NCI-H2196 (cell line): ENCODE data around the gene HOXA10.

Experiments
- DNase-seq: peaks from one replicate; lab custom pipeline; 2025; ENCODE audit not compliant: unreplicated experiment; lab: John Stamatoyannopoulos, UW

Gene HOXA10

DNA sequence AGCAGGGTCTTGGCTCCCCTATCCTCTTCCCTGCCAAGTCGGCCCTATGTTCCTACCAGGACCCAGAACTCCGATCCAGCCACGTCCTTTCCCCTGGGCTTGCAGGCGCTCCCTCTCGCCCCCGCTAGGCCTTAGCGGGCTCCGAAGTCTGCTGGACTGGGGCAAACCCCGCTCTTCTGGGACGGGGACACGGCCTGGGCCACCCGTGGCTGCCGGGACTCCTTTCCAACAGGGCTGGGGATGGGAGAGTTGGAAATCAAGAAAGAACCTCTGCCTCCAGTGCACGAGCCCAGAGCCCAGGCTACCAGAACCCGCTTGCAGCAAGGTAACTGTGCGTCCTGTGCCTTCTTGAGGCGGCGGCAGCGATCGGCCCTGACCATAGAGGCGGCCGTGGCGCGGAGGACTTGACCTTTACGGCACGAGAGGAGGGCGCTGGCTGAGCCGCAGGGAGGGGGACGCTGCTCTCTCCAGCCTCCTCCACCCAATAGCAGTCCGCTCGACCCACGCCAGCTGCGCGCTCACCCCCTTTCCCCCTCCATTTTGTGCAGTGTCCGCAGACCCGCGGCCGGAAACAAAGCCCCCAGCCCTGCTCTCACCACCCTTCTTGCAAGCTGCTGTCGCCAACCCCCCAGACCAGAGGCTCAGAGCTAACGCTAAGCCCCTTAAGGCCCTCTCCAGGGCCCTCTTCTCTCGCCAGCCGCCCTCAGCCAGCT is 17.9 kb upstream of the HOXA10 start:
- DNase-seq, result no peak

DNA sequence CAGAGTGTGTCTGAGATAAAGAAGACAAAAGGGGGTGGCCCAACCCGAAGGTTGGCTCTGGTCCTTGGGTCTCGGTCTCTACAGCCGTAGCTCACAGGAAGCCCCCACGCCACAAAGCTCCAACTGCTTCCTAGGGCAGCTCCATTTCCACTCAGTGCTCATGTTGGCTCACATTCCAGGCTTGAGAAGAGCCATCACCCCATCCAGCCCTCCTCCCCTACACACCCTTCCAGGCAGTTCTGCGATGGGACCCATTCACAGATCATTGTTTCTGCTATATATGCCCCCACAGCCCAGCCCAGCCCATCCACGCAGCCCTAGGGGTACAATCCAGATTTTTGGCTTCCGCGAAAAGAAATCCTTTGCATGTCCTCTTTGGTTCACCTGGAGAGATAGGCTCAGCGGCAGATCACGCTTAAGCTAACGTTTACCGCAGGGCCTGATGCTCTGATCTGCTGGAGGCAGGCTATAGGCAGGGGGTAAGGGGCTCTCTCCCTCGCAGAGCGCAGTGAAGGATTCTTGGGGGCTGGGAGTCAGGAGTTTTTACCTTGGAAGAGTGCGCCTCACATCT is 17.1 kb upstream of the HOXA10 start:
- no peak for DNase-seq

DNA sequence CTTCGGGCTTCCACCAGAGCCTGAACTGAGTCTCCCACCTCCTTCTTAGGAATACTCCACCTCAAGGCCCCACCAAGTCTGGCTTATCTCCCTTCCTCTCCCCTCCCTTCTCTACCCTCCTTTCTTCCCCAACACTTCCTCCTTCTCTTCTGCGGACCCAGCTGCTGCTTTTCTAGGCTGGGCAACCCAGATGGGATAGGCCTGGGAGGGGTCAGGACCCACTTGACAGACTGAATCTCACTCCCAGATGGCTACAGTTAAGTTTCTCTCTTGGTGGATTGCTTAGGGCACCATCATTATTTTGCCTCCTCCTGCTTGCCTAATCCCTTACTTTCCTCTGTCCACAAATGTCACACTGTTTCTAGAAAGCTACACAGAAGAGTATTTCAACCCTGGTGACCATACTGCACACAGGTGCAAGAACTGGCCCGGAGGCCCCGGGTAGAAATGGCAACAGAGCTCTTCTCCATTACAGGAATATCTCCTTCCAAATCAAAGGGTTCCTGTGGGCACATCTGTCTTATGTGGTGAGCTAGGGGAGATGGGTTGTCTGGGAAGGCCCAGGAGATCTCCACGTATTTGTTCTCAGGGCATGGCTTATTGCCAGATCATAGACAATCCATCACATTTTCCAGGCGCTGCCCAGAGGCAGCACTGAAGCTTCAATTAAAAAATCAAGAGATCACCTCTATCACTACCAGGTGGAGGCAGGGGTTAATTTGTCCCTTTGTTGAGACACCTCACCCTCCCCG is 16.1 kb upstream of the HOXA10 start:
- no peak for DNase-seq

DNA sequence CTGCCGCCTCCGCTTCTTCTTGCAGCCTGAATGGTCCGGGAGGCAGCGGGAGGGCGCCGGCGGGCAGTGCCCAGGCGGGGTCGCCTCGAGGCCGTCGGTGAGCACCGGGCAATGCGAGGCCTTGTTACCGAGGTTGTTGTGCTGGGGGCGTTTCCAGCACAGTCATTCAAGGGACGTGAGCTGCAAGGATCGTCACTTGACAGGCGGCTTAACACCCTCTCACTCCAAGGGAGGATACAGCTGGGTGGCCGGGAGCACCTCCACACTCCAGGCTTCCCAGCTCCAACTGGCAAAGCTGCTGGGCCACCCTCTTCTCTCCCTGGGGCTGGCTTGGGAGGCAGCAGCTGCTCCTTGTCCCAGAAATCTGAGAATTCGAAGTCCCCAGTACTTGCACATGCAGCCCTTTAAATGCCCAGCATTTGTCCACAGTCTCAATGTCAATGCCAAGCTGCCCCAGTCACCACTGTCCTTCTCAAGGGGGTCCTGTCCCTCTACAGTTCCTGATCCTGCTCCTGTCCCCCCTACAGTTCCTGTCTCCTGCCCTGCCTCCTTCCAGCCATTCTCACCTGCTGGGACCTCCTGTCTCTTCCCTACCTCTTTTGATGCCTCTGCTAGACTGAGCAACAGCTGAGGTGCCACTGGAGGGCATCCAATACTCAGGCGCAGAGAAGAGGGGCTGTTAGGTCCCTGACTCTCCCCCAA is 15.3 kb upstream of the HOXA10 start:
- DNase-seq, result no peak

DNA sequence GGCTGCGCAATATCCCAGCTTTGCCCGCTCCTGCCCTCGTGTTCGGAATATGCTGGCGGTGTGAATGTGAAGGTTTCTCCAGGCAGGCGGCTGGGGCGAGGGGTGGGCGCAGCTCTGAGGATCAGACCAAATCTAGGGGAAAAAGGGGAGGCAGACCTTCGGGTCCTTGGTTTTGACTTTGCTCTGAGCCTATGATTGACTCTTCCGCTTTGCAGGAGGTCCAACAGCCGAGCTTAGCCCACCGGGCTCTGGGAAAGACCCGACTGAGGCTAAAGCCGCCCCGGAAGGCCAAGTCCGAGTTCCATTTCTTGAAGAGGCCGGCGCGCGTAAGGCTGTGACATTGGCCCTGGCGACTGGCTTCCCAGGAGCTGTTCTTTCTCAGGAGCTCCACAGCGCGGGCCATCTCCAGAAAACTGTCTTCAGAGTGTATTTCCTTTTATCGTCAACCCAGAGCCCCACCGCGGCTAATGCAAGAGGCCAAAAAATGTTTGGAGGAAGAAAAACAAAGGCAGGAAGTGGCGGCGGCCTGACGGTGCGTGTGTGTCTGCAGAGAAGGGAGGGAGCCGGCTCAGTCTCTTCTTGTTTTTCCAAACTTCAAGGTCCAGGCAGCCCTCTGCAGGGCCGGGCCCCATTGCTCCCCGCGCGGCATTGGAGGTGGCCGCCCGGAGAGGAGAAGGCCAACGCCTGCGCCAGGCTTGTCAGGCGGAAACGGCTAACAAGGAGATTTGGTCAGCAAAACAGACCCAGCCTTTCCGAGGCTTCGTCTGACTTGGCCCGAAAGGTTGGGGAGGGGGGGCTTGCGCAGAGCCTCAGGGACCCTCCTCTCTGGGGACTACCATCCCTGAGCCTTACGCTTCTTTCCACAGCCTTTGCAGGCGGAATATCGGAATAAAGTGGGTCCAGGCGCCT is 14.5 kb upstream of the HOXA10 start:
- DNase-seq, result no peak

DNA sequence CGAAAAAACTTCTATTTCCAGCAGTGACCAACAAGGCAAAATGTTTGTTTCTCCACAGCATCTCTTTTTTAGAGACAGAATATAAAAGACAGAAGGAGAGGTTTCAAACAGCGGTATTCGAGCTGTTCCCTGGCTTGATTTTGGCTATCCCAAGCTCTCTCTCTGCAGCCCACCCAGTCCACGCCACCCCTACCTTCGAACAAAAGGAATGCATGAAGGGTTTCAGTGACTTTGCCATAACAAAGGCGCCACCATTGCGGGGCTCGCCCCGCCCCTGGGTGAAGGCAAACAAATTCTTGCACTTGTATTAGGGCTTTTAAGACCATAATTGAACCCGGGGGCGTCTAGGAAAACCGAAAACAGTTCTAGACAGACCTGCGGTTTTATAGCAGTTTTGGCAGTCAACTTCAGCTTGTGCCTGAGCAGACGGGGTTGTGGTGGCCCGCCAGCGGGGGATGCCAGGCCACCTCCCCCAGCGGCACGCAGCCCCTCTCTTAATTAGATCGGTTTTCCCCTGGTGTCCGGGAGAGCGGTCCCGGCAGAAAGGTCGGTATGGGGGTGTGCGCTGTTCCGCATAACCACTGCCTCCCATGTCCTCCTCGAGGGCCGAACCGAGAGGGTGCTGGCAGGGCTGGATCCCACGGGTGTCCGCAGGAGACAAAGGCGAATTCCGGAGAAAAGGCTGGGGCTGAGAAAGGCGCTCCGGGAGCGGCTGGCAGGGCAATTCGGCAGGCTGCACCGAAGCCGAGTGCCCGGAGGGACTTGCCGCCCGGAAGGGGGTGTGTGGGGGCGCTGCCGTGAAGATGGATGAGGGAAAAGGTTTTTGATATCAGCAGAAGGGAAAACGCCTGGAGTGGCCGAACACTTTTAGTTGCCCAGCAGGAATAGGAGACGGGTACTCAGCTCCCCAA is 13.6 kb upstream of the HOXA10 start:
- DNase-seq, result no peak

DNA sequence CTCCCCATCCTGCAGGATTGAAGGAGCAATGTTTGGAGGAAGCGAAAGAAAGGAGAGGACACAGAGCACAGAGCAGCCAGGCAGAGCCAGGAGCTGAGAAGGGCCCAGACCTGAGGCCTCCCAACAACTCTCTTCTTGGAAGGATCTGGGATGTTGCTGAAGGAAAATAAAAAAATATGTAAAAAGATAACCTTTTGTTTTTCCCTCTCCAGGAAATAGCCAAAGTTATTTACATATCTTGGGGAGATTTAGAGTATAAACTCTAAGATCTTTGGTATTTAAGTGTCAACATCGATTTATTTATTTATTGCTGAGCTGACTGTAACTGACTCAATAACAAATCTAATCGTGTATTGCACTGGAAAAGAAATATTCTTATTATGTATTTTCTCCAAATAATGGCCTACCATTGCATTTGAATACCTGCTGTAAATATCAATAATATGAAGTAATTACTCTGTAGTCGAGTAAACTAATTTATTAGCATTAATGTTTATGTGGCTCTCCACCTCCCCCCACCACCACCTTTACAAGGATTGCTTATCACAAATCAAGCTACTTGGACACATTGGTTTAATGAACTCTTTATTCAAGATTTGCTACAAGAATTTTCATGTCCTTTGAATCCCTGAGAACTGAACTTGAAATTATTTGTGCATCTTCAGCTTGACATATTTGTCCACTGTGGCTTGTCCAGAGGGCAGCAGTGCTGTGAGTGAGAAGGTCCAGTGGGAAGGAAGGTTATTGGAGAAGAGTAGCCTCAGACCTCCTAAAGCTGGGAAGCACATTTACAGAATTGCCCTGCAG is 12.8 kb upstream of the HOXA10 start:
- DNase-seq, result no peak

DNA sequence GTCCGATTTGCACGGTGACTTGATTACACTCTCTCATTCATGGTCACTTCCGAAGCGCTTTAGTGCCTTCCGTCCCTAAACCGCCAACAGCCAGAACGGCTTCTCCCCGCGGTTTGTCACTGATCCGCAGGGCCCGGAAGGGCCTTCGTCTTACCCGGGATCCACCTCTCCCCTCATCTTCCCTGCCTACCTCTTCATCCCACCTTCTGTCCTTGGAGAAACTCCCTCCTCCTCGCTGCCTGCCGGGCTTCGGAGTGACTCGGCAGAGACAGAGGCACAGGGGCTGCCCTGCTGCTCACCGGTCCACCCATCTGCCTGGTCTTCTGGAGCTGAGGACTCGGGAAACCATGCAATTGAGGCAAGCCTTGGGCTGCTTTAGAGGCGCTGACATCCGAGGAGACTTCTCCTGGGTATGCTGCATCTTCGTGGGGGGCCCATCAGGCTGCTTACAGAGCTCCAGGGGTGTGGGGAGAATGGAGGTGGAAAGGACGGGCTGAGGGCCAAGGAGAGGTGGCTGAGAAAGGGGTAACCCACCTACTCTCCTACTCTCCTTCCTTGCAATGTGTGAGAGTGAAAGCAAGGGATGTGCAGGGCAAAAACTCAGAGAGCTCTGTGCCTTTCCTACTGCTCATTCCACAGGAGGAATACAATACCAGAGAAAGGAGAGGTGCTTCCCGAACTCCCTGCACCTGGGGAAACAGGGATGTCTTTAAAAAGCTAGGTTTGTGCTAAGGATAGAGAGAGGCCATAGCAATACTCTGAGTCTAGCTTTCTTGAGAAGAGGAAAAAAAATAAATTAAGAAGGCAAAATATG is 11.9 kb upstream of the HOXA10 start:
- no peak for DNase-seq

DNA sequence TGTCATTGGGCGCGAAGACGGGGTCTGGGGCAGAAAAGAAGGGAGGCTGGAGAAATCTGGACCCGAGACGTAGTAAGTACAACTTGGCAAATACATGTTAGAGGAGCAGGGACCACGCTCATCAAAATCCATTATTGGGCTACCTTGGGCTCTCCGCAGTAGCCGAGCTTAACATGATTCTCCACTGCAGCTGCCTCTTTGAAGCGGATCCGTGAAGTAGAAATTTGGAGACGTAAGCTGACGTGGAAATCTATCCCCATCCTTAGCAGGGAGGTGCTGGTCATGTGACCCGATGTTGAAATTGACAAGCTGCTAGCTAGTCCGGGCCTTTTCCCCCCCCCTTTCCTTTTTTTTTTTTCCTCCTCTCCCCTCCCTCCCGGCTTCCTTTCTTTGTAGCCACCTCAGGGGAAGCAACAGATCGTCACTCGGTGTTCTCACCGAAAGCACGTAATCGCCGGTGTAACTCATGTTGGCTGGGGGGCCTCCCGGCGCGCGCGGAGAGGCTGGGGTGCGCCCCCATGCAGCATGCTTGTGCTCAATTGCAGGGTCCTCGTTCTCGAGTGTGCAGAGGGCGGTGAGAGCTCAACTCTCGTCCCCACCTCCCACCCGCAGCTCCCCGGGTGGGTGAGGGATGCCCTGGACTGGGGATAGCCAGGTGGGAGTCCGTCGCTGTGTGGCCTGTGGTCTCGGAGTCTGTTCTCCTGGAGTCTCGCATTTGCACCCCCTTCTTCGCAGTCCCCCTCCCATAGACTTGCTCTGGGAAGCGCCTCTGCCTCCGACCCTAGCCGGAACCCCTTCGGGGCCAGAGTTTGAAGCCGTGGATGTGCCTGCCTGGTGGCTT is 11.1 kb upstream of the HOXA10 start, which contains the start of gene HOXA11:
TSS of gene HOXA11 (minus strand) at position 220 of the 841 bp plus-strand sequence. CDS start at position 132, 88 bp downstream.
- DNase-seq, result peak; percentile 12

DNA sequence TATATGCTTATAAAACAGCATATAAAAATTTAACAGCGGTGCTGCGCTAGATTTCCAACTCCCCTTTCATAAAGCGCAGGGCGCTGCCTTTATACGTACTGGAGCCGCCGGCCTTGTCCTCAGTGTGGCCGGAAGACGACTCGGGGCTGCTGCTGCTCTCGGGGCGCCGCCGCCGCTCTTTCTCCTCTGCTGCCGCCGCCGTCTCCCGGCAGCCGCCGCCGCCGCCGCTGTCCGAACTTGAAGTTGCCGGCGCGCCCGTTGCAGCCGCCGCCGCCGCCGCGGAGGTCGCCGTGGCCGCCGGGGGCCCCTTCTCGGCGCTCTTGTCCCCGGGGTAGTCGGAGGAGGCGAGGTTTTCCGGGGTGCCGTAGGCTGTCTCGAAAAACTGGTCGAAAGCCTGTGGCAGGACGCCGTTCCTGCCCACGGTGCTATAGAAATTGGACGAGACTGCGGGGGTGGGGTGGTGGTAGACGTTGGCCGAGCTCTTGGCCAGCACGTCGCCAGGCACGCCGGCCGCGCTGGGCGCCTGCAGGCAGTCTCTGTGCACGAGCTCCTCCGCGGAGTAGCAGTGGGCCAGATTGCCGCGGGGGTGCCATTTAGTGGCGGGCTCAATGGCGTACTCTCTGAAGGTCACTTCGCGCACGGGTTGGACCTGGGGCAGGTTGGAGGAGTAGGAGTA is 10.4 kb upstream of the HOXA10 start:
- DNase-seq, result no peak

DNA sequence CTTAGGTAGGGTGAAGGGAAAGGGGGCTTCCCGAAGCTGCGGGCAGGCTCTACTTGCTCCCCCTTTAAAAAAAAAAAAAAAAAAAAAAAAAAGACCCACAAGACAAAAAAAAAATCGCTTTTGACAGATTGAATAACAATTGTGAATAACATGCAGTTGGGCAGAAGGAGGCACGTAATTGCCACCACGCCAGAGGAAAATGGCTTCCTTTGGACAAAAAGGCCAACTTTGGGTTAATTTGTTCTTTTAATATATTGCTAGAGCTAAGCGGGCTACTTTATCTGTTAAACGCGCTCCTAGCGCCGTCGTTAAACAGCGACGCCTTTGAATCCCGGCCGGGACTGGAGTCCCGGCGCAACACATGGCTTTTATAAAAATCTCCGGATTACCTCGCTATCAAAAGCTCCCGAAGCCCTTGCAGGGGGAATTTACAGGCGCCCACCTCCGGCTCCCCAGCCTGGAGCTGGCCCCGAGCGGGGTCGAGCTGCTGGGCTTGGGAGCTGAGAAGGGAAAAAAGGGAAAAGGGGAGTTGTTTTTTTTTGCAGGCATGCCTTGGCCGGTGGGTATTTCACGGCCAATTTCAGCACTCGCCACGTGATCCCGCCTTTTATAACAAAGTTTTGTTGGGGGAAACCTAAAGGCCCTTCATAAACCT is 9.7 kb upstream of the HOXA10 start:
- no peak for DNase-seq

DNA sequence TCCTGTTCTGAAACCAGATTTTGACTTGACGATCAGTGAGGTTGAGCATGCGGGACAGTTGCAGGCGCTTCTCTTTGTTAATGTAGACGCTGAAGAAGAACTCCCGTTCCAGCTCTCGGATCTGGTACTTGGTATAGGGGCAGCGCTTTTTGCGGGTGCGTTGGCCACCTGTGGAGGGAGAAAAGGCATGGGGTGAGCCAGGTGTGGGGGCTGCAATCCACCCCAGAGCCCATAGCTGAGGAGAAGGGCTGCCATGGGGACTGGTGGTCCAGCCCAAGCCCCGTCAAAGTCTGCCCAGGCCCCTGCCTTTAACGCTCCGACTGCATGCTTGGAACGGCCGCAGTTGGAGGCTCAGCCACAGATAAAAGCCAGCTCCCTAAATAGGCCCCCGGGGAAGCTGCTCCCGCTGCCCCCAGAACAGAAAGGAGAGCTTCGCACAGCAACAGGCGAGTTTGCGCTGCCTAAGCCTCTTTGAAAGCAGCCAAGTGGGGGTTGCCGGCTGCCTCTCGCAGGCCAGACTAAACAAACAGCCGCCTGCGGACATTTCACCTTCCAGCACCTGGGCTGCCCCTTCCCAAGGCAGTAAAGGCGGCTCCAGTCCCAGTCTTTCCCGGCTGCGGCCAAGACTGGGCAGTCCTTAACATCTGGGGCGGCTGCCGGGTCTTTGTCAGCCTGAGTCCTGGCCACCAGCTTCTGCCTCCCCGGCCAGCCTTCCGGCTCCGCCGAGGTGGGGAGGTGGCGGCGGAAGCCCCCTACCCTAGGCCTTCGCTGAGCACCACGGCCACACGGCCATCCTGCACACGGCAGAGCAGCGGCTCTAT is 9.0 kb upstream of the HOXA10 start:
- DNase-seq, result no peak

DNA sequence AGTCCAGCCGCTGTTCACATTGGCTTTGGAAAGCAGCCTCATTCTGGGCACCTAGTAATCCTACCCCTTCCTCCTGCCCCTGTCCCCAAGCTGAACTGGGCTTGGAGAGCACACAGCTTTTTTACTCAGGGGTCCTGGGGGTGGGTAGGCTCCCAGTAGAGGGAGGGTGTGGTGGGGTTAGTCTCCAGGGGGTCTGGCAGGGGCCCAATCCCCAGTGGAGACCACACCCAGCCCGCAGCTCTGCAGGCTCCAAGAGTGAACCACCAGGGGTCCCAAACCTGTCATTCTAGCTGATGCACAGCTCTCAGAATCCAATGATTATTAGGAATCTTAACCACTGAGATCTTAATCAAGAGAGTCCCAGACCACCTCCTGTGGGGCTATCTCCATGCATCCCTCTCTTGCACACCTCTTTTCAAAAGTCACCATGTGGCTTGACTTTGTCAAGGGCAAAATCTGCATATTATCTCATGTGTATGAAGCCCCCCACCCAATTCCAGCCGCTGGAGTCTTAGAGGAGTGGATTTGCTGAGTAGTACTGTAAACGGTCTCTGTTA is 8.2 kb upstream of the HOXA10 start:
- no peak for DNase-seq

DNA sequence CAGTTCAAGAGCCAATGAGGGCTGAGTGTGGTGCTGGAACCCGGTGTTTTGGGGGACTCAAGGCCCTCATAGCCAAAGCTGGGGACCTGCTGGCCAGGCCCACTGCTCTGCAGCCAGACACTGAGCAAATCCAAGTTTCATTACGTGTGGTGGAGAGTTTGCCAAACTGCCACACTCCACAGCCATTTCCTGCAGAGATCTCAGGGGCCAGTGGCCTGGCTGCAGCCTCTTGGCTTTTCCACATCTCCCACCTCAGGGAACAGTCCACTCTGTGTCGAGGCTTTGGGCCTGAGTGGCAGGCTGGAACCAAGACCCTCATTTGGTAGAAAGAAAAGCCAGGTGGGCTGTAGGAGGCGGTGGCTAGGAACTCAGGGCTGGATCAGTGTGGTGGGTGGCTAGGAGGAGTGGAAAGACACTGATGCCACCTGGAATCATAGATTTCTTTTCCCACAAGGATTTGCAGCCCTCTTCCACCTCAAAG is 7.7 kb upstream of the HOXA10 start:
- no peak for DNase-seq
